Measurements from ENCODE around the gene MPP1.

Gene MPP1

GRCh38 chrX:154775419-154776349, 29.6 kb downstream of the MPP1 start:
- no peak for DNase-seq (ENCODE audit: low read depth in 2 of 3, low spot score in 1 of 3)

GRCh38 chrX:154774622-154775021, 30.7 kb downstream of the MPP1 start:
- no peak for DNase-seq (ENCODE audit: low read depth in 2 of 3, low spot score in 1 of 3)

GRCh38 chrX:154762537-154763296, 42.6 kb downstream of the MPP1 start, which contains the start of gene DKC1:
Gene DKC1 (plus strand): TSS chrX:154762864. CDS start chrX:154762966, 102 bp downstream.
- peak; percentile 83 to 92 (median 90) for DNase-seq (ENCODE audit: low read depth in 2 of 3, low spot score in 1 of 3)

- no peak for DNase-seq (ENCODE audit: low read depth in 2 of 3, low spot score in 1 of 3)
Observed at GRCh38 chrX:154761977-154762536, 43.2 kb downstream of the MPP1 start.

GRCh38 chrX:154758696-154759095, 46.6 kb downstream of the MPP1 start:
- DNase-seq (ENCODE audit: low read depth in 2 of 3, low spot score in 1 of 3) = no peak

- DNase-seq (ENCODE audit: low read depth in 2 of 3, low spot score in 1 of 3) = no peak
Observed at GRCh38 chrX:154751669-154752271, 53.5 kb downstream of the MPP1 start.

- no peak for DNase-seq (ENCODE audit: low read depth in 2 of 3, low spot score in 1 of 3)
Observed at GRCh38 chrX:154751203-154751668, 54.0 kb downstream of the MPP1 start.

- DNase-seq (ENCODE audit: low read depth in 2 of 3, low spot score in 1 of 3) = peak in 1 of 3 donors; percentile 28
Observed at GRCh38 chrX:154750301-154751202, 54.7 kb downstream of the MPP1 start, which contains the start of gene GAB3. Gene GAB3 (minus strand): TSS chrX:154751077. CDS start chrX:154751025, 52 bp downstream.

- no peak for DNase-seq (ENCODE audit: low read depth in 2 of 3, low spot score in 1 of 3)
Observed at GRCh38 chrX:154749856-154750255, 55.4 kb downstream of the MPP1 start.

GRCh38 chrX:154748712-154749339, 56.5 kb downstream of the MPP1 start:
- DNase-seq (ENCODE audit: low read depth in 2 of 3, low spot score in 1 of 3) = peak in 1 of 3 donors; percentile 79

GRCh38 chrX:154742613-154743012, 62.7 kb downstream of the MPP1 start:
- no peak for DNase-seq (ENCODE audit: low read depth in 2 of 3, low spot score in 1 of 3)

GRCh38 chrX:154739952-154740465, 65.3 kb downstream of the MPP1 start:
- DNase-seq (ENCODE audit: low read depth in 2 of 3, low spot score in 1 of 3) = no peak

GRCh38 chrX:154738011-154738738, 67.1 kb downstream of the MPP1 start:
- DNase-seq (ENCODE audit: low read depth in 2 of 3, low spot score in 1 of 3) = no peak

GRCh38 chrX:154737136-154737535, 68.1 kb downstream of the MPP1 start:
- no peak for DNase-seq (ENCODE audit: low read depth in 2 of 3, low spot score in 1 of 3)

- no peak for DNase-seq (ENCODE audit: low read depth in 2 of 3, low spot score in 1 of 3)
Observed at GRCh38 chrX:154735695-154736393, 69.4 kb downstream of the MPP1 start.

GRCh38 chrX:154734061-154734781, 71.1 kb downstream of the MPP1 start:
- no peak for DNase-seq (ENCODE audit: low read depth in 2 of 3, low spot score in 1 of 3)

- no peak for DNase-seq (ENCODE audit: low read depth in 2 of 3, low spot score in 1 of 3)
Observed at GRCh38 chrX:154733066-154733425, 72.2 kb downstream of the MPP1 start.
